Effector memory CD4-positive, alpha-beta T cell (primary cell): ENCODE measurements around the gene ITGA11.

Source experiments
- DNase-seq, 3 donors: peaks; one replicate each; pipeline ENCODE4 v3.0.0-alpha.2; 2020
- H3K27ac ChIP-seq: 2 replicates; pipeline ENCODE4 v1.7.0; 2013; ENCODE audit warnings: mild to moderate bottlenecking, low read length, moderate library complexity; ENCODE audit not compliant: insufficient read depth, poor library complexity, severe bottlenecking
- H3K27me3 ChIP-seq: replicated peaks from 2 replicates; pipeline ENCODE4 v1.7.0; 2013; ENCODE audit warnings: mild to moderate bottlenecking, low read length; ENCODE audit not compliant: insufficient read depth, control insufficient read depth, poor library complexity, severe bottlenecking
- H3K36me3 ChIP-seq: 2 replicates; pipeline ENCODE4 v1.7.0; 2013; ENCODE audit warnings: mild to moderate bottlenecking, low read length, moderate library complexity; ENCODE audit not compliant: control insufficient read depth, insufficient read depth
- H3K4me1 ChIP-seq: 2 replicates; pipeline ENCODE4 v1.7.0; 2013; ENCODE audit warnings: low read length, mild to moderate bottlenecking; ENCODE audit not compliant: control insufficient read depth, insufficient read depth, poor library complexity, severe bottlenecking
- H3K4me3 ChIP-seq: 2 replicates; pipeline ENCODE4 v1.7.0; 2013; ENCODE audit warnings: low read length, low read depth, mild to moderate bottlenecking; ENCODE audit not compliant: insufficient read depth, poor library complexity, severe bottlenecking
- H3K9me3 ChIP-seq: 2 replicates; pipeline ENCODE4 v1.7.0; 2013; ENCODE audit warnings: mild to moderate bottlenecking, low read length, moderate library complexity; ENCODE audit not compliant: control insufficient read depth

The ITGA11 gene

GRCh38 chr15:68447976-68448755, 16.2 kb upstream of the ITGA11 start:
- Histone ChIP-seq H3K36me3 (no peaks in the 10 kb centered on the region), H3K4me1 (no peaks in the 10 kb centered on the region), H3K9me3 (no peaks in the 10 kb centered on the region), H3K27ac (no peak overlapping the region), H3K27me3 (peaks cover 6% of the 10 kb centered on the region), H3K4me3 (no peak overlapping the region)
- DNase-seq, result no peak

GRCh38 chr15:68447209-68447608, 15.2 kb upstream of the ITGA11 start:
- no peak for DNase-seq
- Histone ChIP-seq H3K27me3 (peaks cover 6% of the 10 kb centered on the region), H3K4me1 (no peaks in the 10 kb centered on the region), H3K36me3 (no peaks in the 10 kb centered on the region), H3K27ac (no peak overlapping the region), H3K9me3 (no peaks in the 10 kb centered on the region), H3K4me3 (no peak overlapping the region)

- H3K9me3 ChIP-seq, result no peaks in the 10 kb centered on the region
- H3K36me3 ChIP-seq, result no peaks in the 10 kb centered on the region
- no peak overlapping the region for H3K4me3 ChIP-seq
- H3K27ac ChIP-seq, result no peak overlapping the region
- no peak for DNase-seq
- peaks cover 5% of the 10 kb centered on the region for H3K27me3 ChIP-seq
- no peaks in the 10 kb centered on the region for H3K4me1 ChIP-seq
Measured at GRCh38 chr15:68445351-68445750, 13.4 kb upstream of the ITGA11 start.

GRCh38 chr15:68444336-68444735, 12.4 kb upstream of the ITGA11 start:
- Histone ChIP-seq H3K27ac (no peak overlapping the region), H3K27me3 (no peaks in the 10 kb centered on the region), H3K4me1 (no peaks in the 10 kb centered on the region), H3K36me3 (no peaks in the 10 kb centered on the region), H3K9me3 (no peaks in the 10 kb centered on the region), H3K4me3 (no peak overlapping the region)
- no peak for DNase-seq

- H3K4me3 ChIP-seq, result no peak overlapping the region
- H3K9me3 ChIP-seq, result no peaks in the 10 kb centered on the region
- no peak for DNase-seq
- H3K36me3 ChIP-seq, result no peaks in the 10 kb centered on the region
- H3K27me3 ChIP-seq, result no peaks in the 10 kb centered on the region
- no peak overlapping the region for H3K27ac ChIP-seq
- H3K4me1 ChIP-seq, result no peaks in the 10 kb centered on the region
Measured at GRCh38 chr15:68442903-68443302, 10.9 kb upstream of the ITGA11 start.

- Histone ChIP-seq H3K27me3 (no peaks in the 10 kb centered on the region), H3K4me1 (no peaks in the 10 kb centered on the region)
- DNase-seq, result no peak
Measured at GRCh38 chr15:68442041-68442440, 10.1 kb upstream of the ITGA11 start.

GRCh38 chr15:68441045-68441743, 9.2 kb upstream of the ITGA11 start:
- H3K4me3 ChIP-seq, result no peak overlapping the region
- H3K36me3 ChIP-seq, result no peaks in the 10 kb centered on the region
- H3K4me1 ChIP-seq, result no peaks in the 10 kb centered on the region
- H3K27ac ChIP-seq, result no peak overlapping the region
- no peaks in the 10 kb centered on the region for H3K9me3 ChIP-seq
- H3K27me3 ChIP-seq, result no peaks in the 10 kb centered on the region
- DNase-seq, result no peak

More at GRCh38 chr15:68442041-68442440, 10.1 kb upstream of the ITGA11 start:
- Histone ChIP-seq H3K4me3 (no peak overlapping the region), H3K27ac (no peak overlapping the region), H3K36me3 (no peaks in the 10 kb centered on the region), H3K9me3 (no peaks in the 10 kb centered on the region)

GRCh38 chr15:68440136-68440535, 8.2 kb upstream of the ITGA11 start:
- DNase-seq, result no peak
- Histone ChIP-seq H3K4me3 (no peak overlapping the region), H3K9me3 (no peaks in the 10 kb centered on the region), H3K27ac (no peak overlapping the region), H3K27me3 (no peaks in the 10 kb centered on the region), H3K4me1 (no peaks in the 10 kb centered on the region), H3K36me3 (no peaks in the 10 kb centered on the region)

- H3K27me3 ChIP-seq, result no peaks in the 10 kb centered on the region
- no peaks in the 10 kb centered on the region for H3K36me3 ChIP-seq
- no peak overlapping the region for H3K4me3 ChIP-seq
- no peak for DNase-seq
- no peaks in the 10 kb centered on the region for H3K9me3 ChIP-seq
- H3K27ac ChIP-seq, result no peak overlapping the region
- H3K4me1 ChIP-seq, result no peaks in the 10 kb centered on the region
Measured at GRCh38 chr15:68439506-68439905, 7.5 kb upstream of the ITGA11 start.

- H3K27ac ChIP-seq, result no peak overlapping the region
- H3K36me3 ChIP-seq, result no peaks in the 10 kb centered on the region
- no peak overlapping the region for H3K4me3 ChIP-seq
- no peaks in the 10 kb centered on the region for H3K4me1 ChIP-seq
- no peaks in the 10 kb centered on the region for H3K9me3 ChIP-seq
- H3K27me3 ChIP-seq, result no peaks in the 10 kb centered on the region
- DNase-seq, result no peak
Measured at GRCh38 chr15:68436680-68437079, 4.7 kb upstream of the ITGA11 start.
